HepG2 (cell line): ENCODE results near the gene COL5A2. TPM values are rescaled to one million over a fixed set of nuclear protein-coding genes. Genes with fewer than 3 reads are reported as not detected.

Source experiments
- ATAC-seq: fragments of 200-7000 bp; cut with Tn5 transposase; 3 replicates; pipeline ENCODE4 v1.9.1; 2020; ENCODE audit warnings: mild to moderate bottlenecking, moderate library complexity
- BruUV-seq: library from RNA; stranded (reverse); fragments of 400-500 nt; replicated peaks from 2 replicates; lab custom pipeline; 2021; lab: Mats Ljungman, UMichigan
- CTCF ChIA-PET: fragments of 300-600 bp; formaldehyde crosslinking; extraction: SDS; loops from one replicate; lab custom pipeline; 2021; ENCODE audit warnings: low total read pairs, inconsistent platforms, low intra/inter-chr PET ratio; lab: Yijun Ruan, JAX
- POLR2A ChIA-PET: fragments of 350-600 bp; sonication (Branson Sonifier 250); formaldehyde crosslinking; loops from one replicate; lab custom pipeline; 2020; ENCODE audit warnings: antibody characterized with exemption, inconsistent platforms; lab: Yijun Ruan, JAX
- DNase-seq: peaks from one replicate; pipeline ENCODE4 v3.0.0-alpha.2; 2015; ENCODE audit warnings: low spot score
- FAIRE-seq: peaks from 3 replicates; lab custom pipeline; 2011; peaks lifted over from hg19 to GRCh38; lab: Jason Lieb, UNC
- H2AFZ ChIP-seq: one replicate; pipeline ENCODE4 v1.6.1; 2011; ENCODE audit warnings: low read length, inconsistent platforms
- H3K27ac ChIP-seq: fragments of 300-600 bp; 3 replicates; pipeline ENCODE4 v1.8.0; 2011; ENCODE audit warnings: mixed run types, mild to moderate bottlenecking, mixed read lengths, low read length, inconsistent platforms; ENCODE audit not compliant: insufficient read depth; ENCODE audit errors: extremely low read length
- H3K27me3 ChIP-seq, 2 experiments: fragments of 200-600 bp in 1 of 2; 2 replicates in 1 of 2; 3 replicates in 1 of 2; pipeline versions ENCODE4 v1.6.0 to v1.8.0; 2011; ENCODE audit warnings: low read length in 2 of 2, mild to moderate bottlenecking in 2 of 2, moderate library complexity in 2 of 2, inconsistent platforms in 1 of 2; ENCODE audit not compliant: insufficient read depth in 2 of 2, control insufficient read depth in 1 of 2
- H3K36me3 ChIP-seq, 2 experiments: fragments of 200-600 bp in 1 of 2; replicated peaks in 1 of 2; 2 replicates in 1 of 2; 3 replicates in 1 of 2; pipeline versions ENCODE4 v1.5.1 to v1.8.0; 2011; ENCODE audit warnings: low read length in 2 of 2, inconsistent platforms in 1 of 2; ENCODE audit not compliant: insufficient read depth in 2 of 2, control insufficient read depth in 1 of 2
- H3K4me1 ChIP-seq: 2 replicates; pipeline ENCODE4 v1.5.1; 2012; ENCODE audit warnings: low read length, inconsistent platforms; ENCODE audit not compliant: insufficient read depth
- H3K4me2 ChIP-seq: 2 replicates; pipeline ENCODE4 v1.6.0; 2011; ENCODE audit warnings: low read depth, low read length, inconsistent platforms
- H3K4me3 ChIP-seq, 3 experiments: fragments of 200-600 bp in 1 of 3; sonication (generic), shearing (Covaris generic) in 1 of 3; replicated peaks in 1 of 3; 2 replicates each; pipeline ENCODE4 v1.5.1; 2011 to 2016; ENCODE audit warnings: low read length in 3 of 3, inconsistent platforms in 2 of 3, low read depth in 2 of 3, mild to moderate bottlenecking in 2 of 3, control low read depth in 1 of 3, mixed read lengths in 1 of 3; ENCODE audit not compliant: insufficient read depth in 1 of 3
- H3K79me2 ChIP-seq: one replicate; pipeline ENCODE4 v1.6.1; 2011; ENCODE audit warnings: low read length, inconsistent platforms; ENCODE audit not compliant: insufficient read depth
- H3K9ac ChIP-seq: 2 replicates; pipeline ENCODE4 v1.6.0; 2011; ENCODE audit warnings: mild to moderate bottlenecking, low read depth, low read length, inconsistent platforms; ENCODE audit not compliant: insufficient read depth
- H3K9me3 ChIP-seq: 2 replicates; pipeline ENCODE4 v1.5.1; 2012; ENCODE audit warnings: mild to moderate bottlenecking, low read length
- H4K20me1 ChIP-seq: 2 replicates; pipeline ENCODE4 v1.6.0; 2011; ENCODE audit warnings: inconsistent platforms, mild to moderate bottlenecking, low read length, moderate library complexity; ENCODE audit not compliant: insufficient read depth
- HBP1 ChIP-seq: IDR thresholded peaks from 2 replicates; pipeline ENCODE4 v1.6.1; 2016; ENCODE audit warnings: low read depth, control low read depth
- PTBP1 ChIP-seq: fragments of 200-400 bp; formaldehyde crosslinking; IDR thresholded peaks from 2 replicates; pipeline ENCODE4 v1.6.1; 2018; ENCODE audit warnings: low read length, low read depth; ENCODE audit not compliant: poor library complexity, severe bottlenecking
- SMC3 ChIP-seq: IDR thresholded peaks from 2 replicates; pipeline ENCODE4 v1.6.1; 2011; ENCODE audit warnings: low read length, improper control_type of control experiment
- ZBTB25 ChIP-seq: IDR thresholded peaks from 2 replicates; pipeline ENCODE4 v1.6.1; 2018; ENCODE audit warnings: missing genetic modification reagents
- ZFX ChIP-seq: sonication (generic); formaldehyde crosslinking; IDR thresholded peaks from 2 replicates; pipeline ENCODE4 v1.4.0; 2020; ENCODE audit warnings: mild to moderate bottlenecking, low read depth, missing genetic modification reagents, moderate library complexity
- ZNF354B ChIP-seq: sonication (generic); formaldehyde crosslinking; IDR thresholded peaks from 2 replicates; pipeline ENCODE4 v1.8.0; 2022; ENCODE audit warnings: mild to moderate bottlenecking, missing genetic modification reagents
- ZNF550 ChIP-seq: sonication (generic); formaldehyde crosslinking; IDR thresholded peaks from 2 replicates; pipeline ENCODE4 v1.4.0; 2020; ENCODE audit warnings: mild to moderate bottlenecking, missing genetic modification reagents, borderline replicate concordance
- ZNF589 ChIP-seq: sonication (generic); formaldehyde crosslinking; conservative IDR thresholded peaks from 2 replicates; pipeline ENCODE4 v1.8.0; 2022; ENCODE audit warnings: mild to moderate bottlenecking, moderate library complexity, missing genetic modification reagents
- ZNF782 ChIP-seq: sonication (generic); formaldehyde crosslinking; IDR thresholded peaks from 2 replicates; pipeline ENCODE4 v1.4.0; 2020; ENCODE audit warnings: missing genetic modification reagents, mild to moderate bottlenecking, borderline replicate concordance
- WGBS: methylation state at CpG from one replicate; pipeline ENCODE4 v1.1.6; 2017; ENCODE audit warnings: low lambda C conversion rate; 5-methylcytosine and 5-hydroxymethylcytosine counted together
- in situ Hi-C: cut with HindIII; loops from 2 replicates; pipeline ENCODE4 v1.10.0; 2017; ENCODE audit warnings: low pct_unique_long_range_greater_than_20kb; ENCODE audit not compliant: extremely low pct_ligation_motif_present
- intact Hi-C: fragments of 100-400 bp; cut with micrococcal nuclease; formaldehyde crosslinking; loops from one replicate; pipeline ENCODE4 v1.10.0; 2022; ENCODE audit not compliant: unreplicated experiment
- polyA plus RNA-seq, 8 experiments: library from polyadenylated mRNA; depleted of rRNA in 3 of 8; stranded (reverse) in 7 of 8; unstranded in 1 of 8; fragments of >200 nt; fragmentation: Illumina TruSeq in 4 of 8; extraction: Trizol in 4 of 8; gene quantifications; 2 replicates each; pipeline versions ENCODE4 v1.2.1 to v1.2.3, GENCODE V29; 2011 to 2016; ENCODE audit warnings: low read depth in 4 of 8, missing spikeins in 1 of 8, mixed read lengths in 1 of 8; ENCODE audit not compliant: insufficient read depth in 1 of 8
- total RNA-seq, 5 experiments: library from RNA; depleted of rRNA; stranded (reverse); fragments of >200 nt; fragmentation: Illumina TruSeq; extraction: Trizol; gene quantifications; 2 replicates each; pipeline ENCODE4 v1.2.3, GENCODE V29; 2016; ENCODE audit warnings: low read depth in 1 of 5

COL5A2 gene
- total and polyA plus RNA-seq, 2 of the 13 experiments (the other 11 are each of a cell fraction or from before 2014, with no cell fraction given) = 0.83 to 1.5 TPM

GRCh38 chr2:189152483-189152882 lies 27.1 kb downstream of the COL5A2 start:
- no peak for DNase-seq
- Histone ChIP-seq H2AFZ (no peak overlapping the region), H4K20me1 (no peaks in the 10 kb centered on the region), H3K79me2 (no peaks in the 10 kb centered on the region), H3K4me1 (no peaks in the 10 kb centered on the region), H3K9ac (no peak overlapping the region), H3K4me3 (no peak overlapping the region), H3K27ac (no peak overlapping the region), H3K4me2 (no peak overlapping the region), H3K27me3 (no peaks in the 10 kb centered on the region; a peak in 1 of 5 replicates), H3K36me3 (no peaks in the 10 kb centered on the region), H3K9me3 (no peaks in the 10 kb centered on the region)
- ChIA-PET CTCF (no interaction called here), POLR2A (no interaction called here)
- ATAC-seq = no peak
- no TSS peak for BruUV-seq
- FAIRE-seq = no peak
- intact Hi-C loops (no loop called here), in situ Hi-C loops (no loop called here)
- 37% methylated on average over 3 of the region's 3 CpGs for WGBS
- TF ChIP-seq ZNF550 (CRISPR knock-in tag) (no peak), SMC3 (no peak), HBP1 (CRISPR knock-in tag) (no peak), ZNF354B (CRISPR knock-in tag) (no peak), ZNF589 (CRISPR knock-in tag) (no peak), ZFX (CRISPR knock-in tag) (no peak), PTBP1 (no peak), ZNF782 (CRISPR knock-in tag) (no peak), ZBTB25 (CRISPR knock-in tag) (no peak)
- TF ChIP-seq, all 625 proteins: peak for 0
